Activated CD4-positive, alpha-beta T cell treated with anti-CD3 and anti-CD28 coated beads for 4 hours (primary cell): Measurements from ENCODE around the gene TPSB2.

Experiments used
- DNase-seq, 2 donors: peaks; one replicate each; pipeline ENCODE4 v3.0.0-alpha.2; 2020

TPSB2 gene

GRCh38 chr16:1181404-1182315 lies 48.3 kb downstream of the TPSB2 start:
- DNase-seq, result no peak

- DNase-seq, result no peak
Measured at GRCh38 chr16:1180549-1181403, 49.2 kb downstream of the TPSB2 start.
